GM04503 (cell line): ENCODE results near the gene TSPAN8.
"Not testable (repeated sequence)": the region's sequence is repeated elsewhere in the genome, so short reads cannot be mapped to it uniquely, and the experiment has no call there.

Experiments used
- DNase-seq: peaks from one replicate; pipeline ENCODE4 v3.0.0-alpha.2; 2012; ENCODE audit warnings: low read depth

TSPAN8 gene

GRCh38 chr12:71157601-71158233 lies at the start of gene TSPAN8:
Gene TSPAN8, minus strand, starts transcription at chr12:71157999. Its CDS starts 321 bp downstream, at chr12:71157678.
- DNase-seq = no peak

GRCh38 chr12:71201136-71201679 lies 43.4 kb upstream of the TSPAN8 start:
- DNase-seq = no peak

GRCh38 chr12:71200706-71201105 lies 42.9 kb upstream of the TSPAN8 start:
- no peak for DNase-seq

GRCh38 chr12:71197460-71197859 lies 39.7 kb upstream of the TSPAN8 start:
- no peak for DNase-seq

GRCh38 chr12:71195338-71195896 lies 37.6 kb upstream of the TSPAN8 start:
- DNase-seq = no peak

- no peak for DNase-seq
Observed at GRCh38 chr12:71194657-71195056, 36.9 kb upstream of the TSPAN8 start.

- no peak for DNase-seq
Observed at GRCh38 chr12:71193041-71193440, 35.2 kb upstream of the TSPAN8 start.

- no peak for DNase-seq
Observed at GRCh38 chr12:71191509-71192196, 33.9 kb upstream of the TSPAN8 start.

- no peak for DNase-seq
Observed at GRCh38 chr12:71190822-71191221, 33.0 kb upstream of the TSPAN8 start.

GRCh38 chr12:71187379-71187778 lies 29.6 kb upstream of the TSPAN8 start:
- no peak for DNase-seq

GRCh38 chr12:71186571-71187288 lies 28.9 kb upstream of the TSPAN8 start:
- no peak for DNase-seq

- DNase-seq = no peak
Observed at GRCh38 chr12:71183846-71184245, 26.0 kb upstream of the TSPAN8 start.

GRCh38 chr12:71183018-71183417 lies 25.2 kb upstream of the TSPAN8 start:
- no peak for DNase-seq

GRCh38 chr12:71178162-71178561 lies 20.4 kb upstream of the TSPAN8 start:
- no peak for DNase-seq

GRCh38 chr12:71174825-71175224 lies 17.0 kb upstream of the TSPAN8 start:
- no peak for DNase-seq

GRCh38 chr12:71174146-71174545 lies 16.3 kb upstream of the TSPAN8 start:
- no peak for DNase-seq

GRCh38 chr12:71170456-71170855 lies 12.7 kb upstream of the TSPAN8 start:
- DNase-seq = no peak

GRCh38 chr12:71169286-71169685 lies 11.5 kb upstream of the TSPAN8 start:
- DNase-seq = no peak

GRCh38 chr12:71166862-71167496 lies 9.2 kb upstream of the TSPAN8 start:
- DNase-seq = no peak

- DNase-seq = no peak
Observed at GRCh38 chr12:71166280-71166679, 8.5 kb upstream of the TSPAN8 start.

- DNase-seq = not testable (repeated sequence)
Observed at GRCh38 chr12:71165780-71166179, 8.0 kb upstream of the TSPAN8 start.

- DNase-seq = no peak
Observed at GRCh38 chr12:71164568-71165197, 6.9 kb upstream of the TSPAN8 start.
